H1 (cell line): Measurements from ENCODE around the gene SLC41A2. TPM values are rescaled to one million over a fixed set of nuclear protein-coding genes. Genes with fewer than 3 reads are reported as not detected.

Experiments used
- CTCF ChIA-PET: fragments of 300-600 bp; sonication (Branson Sonifier 250); formaldehyde crosslinking; loops from one replicate; lab custom pipeline; 2021; ENCODE audit not compliant: partially characterized antibody; lab: Charles Lee
- POLR2A ChIA-PET: fragments of 300-600 bp; sonication (Branson Sonifier 250); formaldehyde crosslinking; loops from one replicate; lab custom pipeline; 2021; ENCODE audit warnings: inconsistent platforms; ENCODE audit not compliant: partially characterized antibody; lab: Charles Lee
- DNase-seq, 2 experiments: peaks; one replicate each; pipeline versions ENCODE4 v3.0.0 to v3.0.0-alpha.2; 2010 to 2022; ENCODE audit warnings: low spot score in 2 of 2, low read depth in 1 of 2, mixed read lengths in 1 of 2
- FAIRE-seq: peaks from 2 replicates; lab custom pipeline; 2011; peaks lifted over from hg19 to GRCh38; lab: Jason Lieb, UNC
- H2AFZ ChIP-seq: 2 replicates; pipeline ENCODE4 v1.8.1; 2012; ENCODE audit warnings: low read length, inconsistent platforms
- H2AK5ac ChIP-seq: 2 replicates; pipeline ENCODE4 v1.6.1; 2013; ENCODE audit warnings: low read depth, low read length
- H2BK120ac ChIP-seq: replicated peaks from 2 replicates; pipeline ENCODE3; 2013; ENCODE audit warnings: low read depth, low read length, inconsistent platforms
- H2BK12ac ChIP-seq: 2 replicates; pipeline ENCODE4 v1.6.1; 2013; ENCODE audit warnings: low read depth, low read length
- H2BK15ac ChIP-seq: 2 replicates; pipeline ENCODE4 v1.6.1; 2013; ENCODE audit warnings: low read length
- H2BK20ac ChIP-seq: 2 replicates; pipeline ENCODE4 v1.6.1; 2013; ENCODE audit warnings: low read length
- H2BK5ac ChIP-seq: 2 replicates; pipeline ENCODE4 v1.6.1; 2013; ENCODE audit warnings: low read depth, low read length
- H3K14ac ChIP-seq: 2 replicates; pipeline ENCODE4 v1.6.1; 2013; ENCODE audit warnings: inconsistent platforms; ENCODE audit not compliant: insufficient read length
- H3K18ac ChIP-seq: 2 replicates; pipeline ENCODE4 v1.6.1; 2013; ENCODE audit warnings: low read length; ENCODE audit errors: extremely low read depth
- H3K23ac ChIP-seq: 2 replicates; pipeline ENCODE4 v1.6.1; 2013; ENCODE audit warnings: inconsistent platforms; ENCODE audit not compliant: insufficient read length
- H3K23me2 ChIP-seq: 2 replicates; pipeline ENCODE4 v1.6.1; 2013; ENCODE audit warnings: low read depth, low read length
- H3K27ac ChIP-seq: 2 replicates; pipeline ENCODE4 v1.6.1; 2011; ENCODE audit warnings: low read depth, low read length, inconsistent platforms
- H3K27me3 ChIP-seq, 4 experiments: replicated peaks in 1 of 4; 1 replicate in 1 of 4; 2 replicates in 3 of 4; pipeline versions ENCODE4 v1.6.1 to v1.8.1; 2011 to 2013; ENCODE audit warnings: low read length in 3 of 4, mild to moderate bottlenecking in 3 of 4, inconsistent platforms in 2 of 4, mixed read lengths in 2 of 4, moderate library complexity in 1 of 4; ENCODE audit not compliant: control insufficient read depth in 3 of 4, insufficient read depth in 3 of 4; ENCODE audit errors: extremely low read depth in 1 of 4
- H3K36me3 ChIP-seq, 4 experiments: 2 replicates each; pipeline versions ENCODE4 v1.6.1 to v1.8.1; 2011 to 2013; ENCODE audit warnings: mild to moderate bottlenecking in 4 of 4, low read length in 3 of 4, moderate library complexity in 2 of 4, control low read depth in 1 of 4, inconsistent platforms in 1 of 4; ENCODE audit not compliant: insufficient read depth in 4 of 4, control insufficient read depth in 2 of 4
- H3K4ac ChIP-seq: replicated peaks from 2 replicates; pipeline ENCODE3; 2013; ENCODE audit warnings: low read length, low read depth, mixed read lengths, inconsistent platforms; ENCODE audit not compliant: insufficient read length
- H3K4me1 ChIP-seq, 4 experiments: replicated peaks in 1 of 4; 1 replicate in 1 of 4; 2 replicates in 3 of 4; pipeline versions ENCODE4 v1.6.1 to v1.8.1; 2011 to 2013; ENCODE audit warnings: low read length in 3 of 4, inconsistent platforms in 2 of 4, mixed read lengths in 1 of 4; ENCODE audit not compliant: insufficient read depth in 4 of 4, control insufficient read depth in 3 of 4
- H3K4me2 ChIP-seq, 2 experiments: 2 replicates each; pipeline versions ENCODE4 v1.6.1 to v1.8.1; 2011 to 2013; ENCODE audit warnings: low read depth in 2 of 2, low read length in 2 of 2, control low read depth in 1 of 2, inconsistent platforms in 1 of 2, mild to moderate bottlenecking in 1 of 2; ENCODE audit not compliant: insufficient read depth in 1 of 2
- H3K4me3 ChIP-seq, 4 experiments: fragments of 200-600, 300-600 bp in 1 of 4; sonication (generic), shearing (Covaris generic), sonication (Bioruptor Twin) in 1 of 4; 2 replicates each; pipeline versions ENCODE4 v1.5.1 to v1.8.1; 2011 to 2016; ENCODE audit warnings: low read length in 4 of 4, low read depth in 3 of 4, control low read depth in 2 of 4, inconsistent platforms in 2 of 4, mild to moderate bottlenecking in 2 of 4, mixed read lengths in 1 of 4, moderate library complexity in 1 of 4; ENCODE audit not compliant: insufficient read depth in 2 of 4; ENCODE audit errors: extremely low read depth in 1 of 4
- H3K56ac ChIP-seq: replicated peaks from 2 replicates; pipeline ENCODE3; 2013; ENCODE audit warnings: low read depth, mild to moderate bottlenecking, mixed read lengths, low read length, inconsistent platforms; ENCODE audit not compliant: insufficient read length
- H3K79me1 ChIP-seq: 2 replicates; pipeline ENCODE4 v1.6.1; 2013; ENCODE audit warnings: low read depth, low read length, control low read depth
- H3K79me2 ChIP-seq, 2 experiments: 2 replicates each; pipeline versions ENCODE4 v1.6.1 to v1.8.1; 2012 to 2013; ENCODE audit warnings: low read length in 2 of 2, mild to moderate bottlenecking in 2 of 2, inconsistent platforms in 1 of 2; ENCODE audit not compliant: insufficient read depth in 2 of 2, control insufficient read depth in 1 of 2
- H3K9ac ChIP-seq, 4 experiments: replicated peaks in 1 of 4; 1 replicate in 1 of 4; 2 replicates in 3 of 4; pipeline versions ENCODE4 v1.6.1 to v1.8.1; 2011 to 2013; ENCODE audit warnings: low read depth in 3 of 4, low read length in 3 of 4, control low read depth in 2 of 4, mild to moderate bottlenecking in 2 of 4, moderate library complexity in 2 of 4, inconsistent platforms in 1 of 4; ENCODE audit errors: extremely low read depth in 1 of 4
- H3K9me3 ChIP-seq, 2 experiments: 2 replicates each; pipeline versions ENCODE4 v1.6.1 to v1.8.1; 2012 to 2013; ENCODE audit warnings: mild to moderate bottlenecking in 2 of 2, moderate library complexity in 2 of 2, control low read depth in 1 of 2, inconsistent platforms in 1 of 2, low read depth in 1 of 2, low read length in 1 of 2, mixed read lengths in 1 of 2; ENCODE audit not compliant: insufficient read depth in 2 of 2
- H4K20me1 ChIP-seq, 2 experiments: replicated peaks in 1 of 2; 2 replicates each; pipeline versions ENCODE3 to v1.8.1; 2011 to 2013; ENCODE audit warnings: inconsistent platforms in 2 of 2, low read length in 2 of 2, mild to moderate bottlenecking in 1 of 2; ENCODE audit not compliant: insufficient read depth in 2 of 2, control insufficient read depth in 1 of 2
- H4K5ac ChIP-seq: 2 replicates; pipeline ENCODE4 v1.6.1; 2013; ENCODE audit warnings: low read length, low read depth, mixed read lengths, inconsistent platforms; ENCODE audit not compliant: insufficient read length
- H4K8ac ChIP-seq: 2 replicates; pipeline ENCODE4 v1.8.0; 2013; ENCODE audit warnings: mild to moderate bottlenecking, moderate library complexity, low read length, inconsistent platforms; ENCODE audit not compliant: insufficient read depth; ENCODE audit errors: extremely low read depth
- H4K91ac ChIP-seq: replicated peaks from 2 replicates; pipeline ENCODE3; 2013; ENCODE audit warnings: low read length, mixed read lengths, inconsistent platforms; ENCODE audit not compliant: insufficient read length
- CHD1 ChIP-seq: IDR thresholded peaks from 2 replicates; pipeline ENCODE4 v1.6.1; 2012; ENCODE audit warnings: low read depth, low read length, improper control_type of control experiment
- HDAC2 ChIP-seq, 2 experiments: fragments of 300-600 bp in 1 of 2; sonication (generic) in 1 of 2; IDR thresholded peaks; 2 replicates each; pipeline ENCODE4 v1.6.1; 2011 to 2012; ENCODE audit warnings: low read depth in 2 of 2, low read length in 2 of 2, mild to moderate bottlenecking in 2 of 2, moderate library complexity in 2 of 2, borderline replicate concordance in 1 of 2, inconsistent platforms in 1 of 2
- NRF1 ChIP-seq: IDR thresholded peaks from 2 replicates; pipeline ENCODE4 v1.6.1; 2011; ENCODE audit warnings: mild to moderate bottlenecking, low read depth, low read length, improper control_type of control experiment
- POLR2A ChIP-seq, 2 experiments: IDR thresholded peaks; 1 replicate in 1 of 2; 2 replicates in 1 of 2; pipeline ENCODE4 v1.6.1; 2011; ENCODE audit warnings: low read depth in 2 of 2, low read length in 2 of 2, mild to moderate bottlenecking in 2 of 2; ENCODE audit errors: control extremely low read depth in 1 of 2
- POLR2AphosphoS5 ChIP-seq: IDR thresholded peaks from 2 replicates; pipeline ENCODE4 v1.6.1; 2011; ENCODE audit warnings: low read depth, low read length
- RBBP5 ChIP-seq: IDR thresholded peaks from 2 replicates; pipeline ENCODE4 v1.7.1; 2012; ENCODE audit warnings: low read depth, mild to moderate bottlenecking, inconsistent platforms, low read length, moderate library complexity, borderline replicate concordance
- RXRA ChIP-seq: IDR thresholded peaks from 2 replicates; pipeline ENCODE4 v1.6.1; 2011; ENCODE audit warnings: low read depth, mild to moderate bottlenecking, low read length, moderate library complexity; ENCODE audit not compliant: insufficient read depth
- SIX5 ChIP-seq: IDR thresholded peaks from 2 replicates; pipeline ENCODE4 v1.6.1; 2011; ENCODE audit warnings: mild to moderate bottlenecking, low read depth, low read length
- TCF12 ChIP-seq: IDR thresholded peaks from 2 replicates; pipeline ENCODE4 v1.6.1; 2011; ENCODE audit warnings: low read depth, mild to moderate bottlenecking, low read length
- YY1 ChIP-seq: IDR thresholded peaks from 2 replicates; pipeline ENCODE4 v1.6.1; 2011; ENCODE audit warnings: low read depth, mild to moderate bottlenecking, low read length
- WGBS, 2 experiments: shearing (Covaris generic) in 1 of 2; methylation state at CpG; one replicate each; pipeline versions ENCODE4 v1.1.6 to v1.1.7; 2013 to 2015; ENCODE audit warnings: low lambda C conversion rate in 2 of 2, mixed read lengths in 2 of 2, inconsistent platforms in 1 of 2, low coverage in 1 of 2, missing lambda C conversion rate in 1 of 2; ENCODE audit not compliant: insufficient replicate concordance in 2 of 2, insufficient coverage in 1 of 2, insufficient read length in 1 of 2; ENCODE audit errors: extremely low coverage in 1 of 2, missing lambda C conversion rate in 1 of 2; 5-methylcytosine and 5-hydroxymethylcytosine counted together
- polyA plus RNA-seq, 7 experiments: library from polyadenylated mRNA; depleted of rRNA in 3 of 7; stranded (reverse) in 5 of 7; unstranded in 2 of 7; fragments of >200 nt in 5 of 7; fragments of 200-250 nt in 2 of 7; gene quantifications; 1 replicate in 5 of 7; 2 replicates in 1 of 7; 4 replicates in 1 of 7; pipeline versions ENCODE4 v1.2.1 to v1.2.3, GENCODE V29; 2011 to 2013; ENCODE audit warnings: missing spikeins in 2 of 7, mixed read lengths in 2 of 7
- total RNA-seq: library from RNA; stranded (reverse); fragmentation: NEBNext Ultra II Directional; extraction: Animal tissue kit (Norgen Biotek cat#: 25700); gene quantifications from 2 replicates; pipeline ENCODE4 v1.2.1, GENCODE V29; 2021
- TF ChIP-seq, protein P1 (sequence below): IDR thresholded peaks from 2 replicates; pipeline ENCODE4 v1.6.1; 2012; ENCODE audit warnings: low read length, inconsistent platforms
- TF ChIP-seq, protein P2 (sequence below): IDR thresholded peaks from 2 replicates; pipeline ENCODE4 v1.6.1; 2011; ENCODE audit warnings: low read depth, mild to moderate bottlenecking, low read length; ENCODE audit not compliant: insufficient read depth

The SLC41A2 gene
- total and polyA plus RNA-seq, 2 of the 8 experiments (the other 6 are each of a cell fraction or from before 2014, with no cell fraction given): 0.79 to 3.0 TPM

- Histone ChIP-seq H2BK5ac (no peak overlapping the region), H3K4me3 (no peak overlapping the region), H2BK20ac (no peak overlapping the region), H2AK5ac (no peak overlapping the region), H4K8ac (no peak overlapping the region), H3K79me1 (peaks cover 4% of the 10 kb centered on the region), H3K23ac (no peak overlapping the region), H3K4me1 (peaks cover 0 to 6% (median 3%) of the 10 kb centered on the region in 4 experiments; a peak in 3 of 7 replicates), H3K56ac (no peak overlapping the region), H2AFZ (no peak overlapping the region), H3K9me3 (no peaks in the 10 kb centered on the region), H4K20me1 (peaks cover 0 to 4% of the 10 kb centered on the region in 2 experiments), H4K5ac (no peak overlapping the region), H2BK120ac (no peak overlapping the region), H3K23me2 (peaks cover 5% of the 10 kb centered on the region; the same call in 1 of the 2 replicates), H3K18ac (no peak overlapping the region), H3K27me3 (no peaks in the 10 kb centered on the region), H2BK15ac (no peak overlapping the region), H2BK12ac (no peak overlapping the region), H3K79me2 (peaks cover 3 to 43% of the 10 kb centered on the region in 2 experiments; a peak in 3 of 4 replicates), H3K36me3 (peaks cover 16 to 77% (median 48%) of the 10 kb centered on the region in 4 experiments), H4K91ac (no peak overlapping the region), H3K14ac (no peak overlapping the region), H3K27ac (no peak overlapping the region), H3K4me2 (no peak overlapping the region), H3K4ac (no peak overlapping the region), H3K9ac (no peak overlapping the region)
- ChIA-PET CTCF (interaction anchor here (1.9 kb wide), 1 partner anchor 12 kb away, joined by 4 read pairs; no protein-coding TSS in a partner anchor), POLR2A (no interaction called here)
- DNase-seq (no peak), FAIRE-seq (no peak)
- 89% methylated on average over 3 of the region's 3 CpGs; no CpG with 5 or more reads in 1 of the 2 experiments for WGBS, 2 experiments
- TF ChIP-seq TCF12 (no peak), POLR2AphosphoS5 (no peak), NRF1 (no peak), RBBP5 (no peak), CHD1 (no peak), YY1 (no peak), POLR2A (IDR thresholded peaks at IDR 0.05; ENCODE audit: control extremely low read depth in 1 of 2, low read depth in 2 of 2, low read length in 2 of 2) (no peak), RXRA (no peak), HDAC2 (IDR thresholded peaks at IDR 0.05; ENCODE audit: borderline replicate concordance in 1 of 2, low read depth in 2 of 2, low read length in 2 of 2) (no peak), SIX5 (no peak)
- TF ChIP-seq, protein P1, sequence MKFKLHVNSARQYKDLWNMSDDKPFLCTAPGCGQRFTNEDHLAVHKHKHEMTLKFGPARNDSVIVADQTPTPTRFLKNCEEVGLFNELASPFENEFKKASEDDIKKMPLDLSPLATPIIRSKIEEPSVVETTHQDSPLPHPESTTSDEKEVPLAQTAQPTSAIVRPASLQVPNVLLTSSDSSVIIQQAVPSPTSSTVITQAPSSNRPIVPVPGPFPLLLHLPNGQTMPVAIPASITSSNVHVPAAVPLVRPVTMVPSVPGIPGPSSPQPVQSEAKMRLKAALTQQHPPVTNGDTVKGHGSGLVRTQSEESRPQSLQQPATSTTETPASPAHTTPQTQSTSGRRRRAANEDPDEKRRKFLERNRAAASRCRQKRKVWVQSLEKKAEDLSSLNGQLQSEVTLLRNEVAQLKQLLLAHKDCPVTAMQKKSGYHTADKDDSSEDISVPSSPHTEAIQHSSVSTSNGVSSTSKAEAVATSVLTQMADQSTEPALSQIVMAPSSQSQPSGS: no peak
- TF ChIP-seq, protein P2, sequence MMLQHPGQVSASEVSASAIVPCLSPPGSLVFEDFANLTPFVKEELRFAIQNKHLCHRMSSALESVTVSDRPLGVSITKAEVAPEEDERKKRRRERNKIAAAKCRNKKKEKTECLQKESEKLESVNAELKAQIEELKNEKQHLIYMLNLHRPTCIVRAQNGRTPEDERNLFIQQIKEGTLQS: no peak
These were observed 33.6 kb upstream of the SLC41A2 start for GRCh38 chr12:104991565-104992128.
